Uterus (tissue), 2 donors: ENCODE measurements around the gene C5orf15.

Source experiments
- POLR2A ChIP-seq, 2 donors: fragments of 450-650 bp; IDR thresholded peaks; one replicate each; pipeline ENCODE4 v1.6.1; 2016; ENCODE audit warnings: antibody characterized with exemption in 2 of 2, mild to moderate bottlenecking in 1 of 2, moderate library complexity in 1 of 2
- TF ChIP-seq, protein P1 (sequence below), 4 experiments: fragments of 200-600 bp in 2 of 4; fragments of 450-650 bp in 2 of 4; sonication (generic) in 2 of 4; IDR thresholded peaks; one replicate each; pipeline ENCODE4 v1.5.1; 2016 to 2019; ENCODE audit warnings: antibody characterized with exemption in 4 of 4, mild to moderate bottlenecking in 2 of 4, moderate library complexity in 1 of 4

DNA sequence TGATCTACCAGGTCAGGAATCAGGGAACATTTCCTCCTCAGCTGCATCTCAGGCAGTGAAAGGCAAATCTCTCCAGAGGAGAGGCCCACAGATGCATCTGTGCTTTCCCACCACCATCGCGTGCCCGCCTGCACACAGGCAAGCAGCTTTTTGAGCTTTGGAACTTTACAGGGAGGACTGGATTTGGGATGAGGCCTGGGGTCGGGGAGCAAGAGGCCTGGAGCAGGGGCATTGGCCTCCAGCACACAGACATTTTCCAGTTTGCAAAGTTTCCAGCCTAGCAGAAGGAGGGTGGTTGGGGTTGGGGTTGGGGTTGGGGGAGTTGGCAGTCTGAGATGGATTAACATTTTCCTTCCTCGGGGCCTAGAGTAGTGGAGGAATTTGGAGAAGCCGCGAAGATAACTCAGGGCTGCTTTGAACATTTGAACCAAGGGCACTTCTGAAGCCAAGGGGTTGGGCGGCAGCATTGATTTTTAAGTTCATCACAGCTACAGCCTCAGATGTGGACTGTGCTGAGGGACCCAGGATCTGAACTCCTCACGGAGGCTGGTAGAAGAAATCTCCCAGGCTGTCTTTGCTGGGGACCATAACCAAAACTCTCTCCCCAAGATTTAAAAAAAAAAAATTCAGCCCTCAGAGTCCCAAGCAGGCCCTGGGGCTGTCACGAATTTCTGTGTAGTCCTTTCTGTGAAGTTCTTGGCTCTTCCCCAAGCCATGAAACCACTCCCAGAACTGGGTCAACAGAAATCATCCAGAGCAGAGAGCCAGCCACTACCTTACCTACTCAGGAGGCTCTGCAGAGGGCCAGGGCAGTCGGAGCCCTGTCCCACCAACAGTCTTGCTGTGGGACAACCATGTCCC is 25.6 kb downstream of the C5orf15 start:
- TF ChIP-seq, protein P1, sequence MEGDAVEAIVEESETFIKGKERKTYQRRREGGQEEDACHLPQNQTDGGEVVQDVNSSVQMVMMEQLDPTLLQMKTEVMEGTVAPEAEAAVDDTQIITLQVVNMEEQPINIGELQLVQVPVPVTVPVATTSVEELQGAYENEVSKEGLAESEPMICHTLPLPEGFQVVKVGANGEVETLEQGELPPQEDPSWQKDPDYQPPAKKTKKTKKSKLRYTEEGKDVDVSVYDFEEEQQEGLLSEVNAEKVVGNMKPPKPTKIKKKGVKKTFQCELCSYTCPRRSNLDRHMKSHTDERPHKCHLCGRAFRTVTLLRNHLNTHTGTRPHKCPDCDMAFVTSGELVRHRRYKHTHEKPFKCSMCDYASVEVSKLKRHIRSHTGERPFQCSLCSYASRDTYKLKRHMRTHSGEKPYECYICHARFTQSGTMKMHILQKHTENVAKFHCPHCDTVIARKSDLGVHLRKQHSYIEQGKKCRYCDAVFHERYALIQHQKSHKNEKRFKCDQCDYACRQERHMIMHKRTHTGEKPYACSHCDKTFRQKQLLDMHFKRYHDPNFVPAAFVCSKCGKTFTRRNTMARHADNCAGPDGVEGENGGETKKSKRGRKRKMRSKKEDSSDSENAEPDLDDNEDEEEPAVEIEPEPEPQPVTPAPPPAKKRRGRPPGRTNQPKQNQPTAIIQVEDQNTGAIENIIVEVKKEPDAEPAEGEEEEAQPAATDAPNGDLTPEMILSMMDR (IDR thresholded peaks at IDR 0.05) = no peak
- TF ChIP-seq POLR2A (IDR thresholded peaks at IDR 0.05) = no peak
